ENCODE results near the gene VTCN1.

GRCh38 chr1:117143871-117144270 is 66.9 kb downstream of the VTCN1 start:
- TF ChIP-seq CTCF (IDR thresholded peaks at IDR 0.05) (no peak), POLR2AphosphoS5 (IDR thresholded peaks at IDR 0.05) (no peak), POLR2A (IDR thresholded peaks at IDR 0.05) (no peak)

Measured in prostate gland (tissue), 2 donors.